Left renal pelvis (tissue), 4 donors: ENCODE data around the gene KCNIP4. TPM values are rescaled to one million over a fixed set of nuclear protein-coding genes. Genes with fewer than 3 reads are reported as not detected.
"Not testable (repeated sequence)": the region's sequence is repeated elsewhere in the genome, so short reads cannot be mapped to it uniquely, and the experiment has no call there.

Source experiments
- DNase-seq, 4 donors: peaks; one replicate each; pipeline ENCODE4 v3.0.0-alpha.2; 2013; ENCODE audit warnings: low read depth in 4 of 4, low spot score in 3 of 4
- polyA plus RNA-seq, 4 donors: library from polyadenylated mRNA; unstranded; fragments of 120-200 nt; gene quantifications; one replicate each; pipeline ENCODE4 v1.2.1, GENCODE V29; 2013; ENCODE audit not compliant: insufficient read length in 4 of 4

The KCNIP4 gene
- polyA plus RNA-seq, 4 donors = 12.1 to 21.9 (median 16.0) TPM

GRCh38 chr4:20816287-20816686 lies 1132.3 kb downstream of the KCNIP4 start:
- no peak for DNase-seq

GRCh38 chr4:20813700-20814099 lies 1134.9 kb downstream of the KCNIP4 start:
- DNase-seq = no peak

- no peak for DNase-seq
These were observed 1138.8 kb downstream of the KCNIP4 start for GRCh38 chr4:20809812-20810211.

DNA sequence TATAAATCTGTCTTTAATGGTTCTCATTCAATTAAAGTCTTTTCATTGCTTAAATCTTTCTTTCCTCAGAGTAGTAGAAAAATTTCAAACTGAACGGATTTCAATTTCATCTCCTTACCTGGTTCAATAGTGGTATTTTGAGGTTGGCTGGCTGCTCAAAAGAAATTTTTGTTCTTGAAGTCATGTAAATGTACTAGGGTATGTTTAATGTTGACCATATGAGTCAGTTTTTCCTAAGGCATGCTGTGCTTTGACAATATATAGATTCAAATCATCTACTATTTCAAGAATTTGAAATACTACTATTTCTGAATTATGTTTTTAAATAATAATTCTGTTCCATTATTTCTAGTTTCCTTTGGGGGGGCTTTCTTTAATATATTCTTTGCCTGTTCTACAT lies 1142.9 kb downstream of the KCNIP4 start:
- no peak for DNase-seq

DNA sequence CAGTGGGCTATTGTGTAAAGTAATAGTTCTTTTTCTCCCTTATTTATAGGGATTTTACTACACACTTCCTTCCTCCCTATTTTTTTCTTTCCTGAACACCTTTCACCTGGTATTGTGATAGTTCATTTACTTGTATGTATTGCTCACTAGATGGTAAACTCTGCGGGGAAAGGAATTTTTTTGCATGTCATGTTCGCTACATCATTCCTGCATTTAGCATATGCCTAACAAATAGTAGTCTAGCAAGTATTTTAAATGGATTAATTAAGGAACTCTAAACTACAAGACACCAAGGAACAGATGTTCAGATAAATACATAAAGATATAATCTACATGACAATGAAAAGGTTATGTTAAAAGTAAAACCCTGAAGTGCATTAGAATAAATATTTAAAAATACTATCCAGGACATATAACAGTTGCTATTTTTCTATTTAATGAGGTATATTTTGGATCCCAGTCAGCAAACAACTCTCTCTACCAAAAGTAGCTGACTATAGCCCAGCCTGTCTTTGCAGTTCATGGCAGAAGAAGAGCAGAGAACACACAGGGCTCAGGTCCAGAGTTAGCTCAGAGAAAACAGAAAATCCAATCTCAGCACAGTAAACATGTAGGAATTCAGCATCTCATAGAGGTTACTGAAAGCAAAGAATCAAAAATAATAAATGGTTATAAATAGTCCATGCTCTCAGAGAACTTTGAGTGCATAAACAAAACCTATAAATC lies 1160.5 kb downstream of the KCNIP4 start:
- no peak for DNase-seq

DNA sequence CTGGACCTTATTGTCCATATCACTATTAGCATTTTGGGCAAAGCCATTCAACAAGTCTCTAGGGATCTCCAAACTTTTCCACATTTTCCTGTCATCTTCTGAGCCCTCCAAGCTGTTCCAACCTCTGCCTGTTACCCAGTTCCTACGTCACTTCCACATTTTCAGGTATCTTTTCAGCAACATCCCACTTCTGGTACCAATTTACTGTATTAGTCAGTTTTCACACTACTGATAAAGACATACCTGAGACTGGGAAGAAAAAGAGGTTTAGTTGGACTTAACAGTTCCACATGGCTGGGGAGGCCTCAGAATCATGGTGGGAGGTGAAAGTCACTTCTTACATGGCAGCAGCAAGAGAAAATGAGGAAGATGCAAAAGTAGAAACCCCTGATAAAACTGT lies 1165.4 kb downstream of the KCNIP4 start:
- not testable (repeated sequence) for DNase-seq

- no peak for DNase-seq
These were observed 1169.7 kb downstream of the KCNIP4 start for GRCh38 chr4:20778896-20779295.

DNA sequence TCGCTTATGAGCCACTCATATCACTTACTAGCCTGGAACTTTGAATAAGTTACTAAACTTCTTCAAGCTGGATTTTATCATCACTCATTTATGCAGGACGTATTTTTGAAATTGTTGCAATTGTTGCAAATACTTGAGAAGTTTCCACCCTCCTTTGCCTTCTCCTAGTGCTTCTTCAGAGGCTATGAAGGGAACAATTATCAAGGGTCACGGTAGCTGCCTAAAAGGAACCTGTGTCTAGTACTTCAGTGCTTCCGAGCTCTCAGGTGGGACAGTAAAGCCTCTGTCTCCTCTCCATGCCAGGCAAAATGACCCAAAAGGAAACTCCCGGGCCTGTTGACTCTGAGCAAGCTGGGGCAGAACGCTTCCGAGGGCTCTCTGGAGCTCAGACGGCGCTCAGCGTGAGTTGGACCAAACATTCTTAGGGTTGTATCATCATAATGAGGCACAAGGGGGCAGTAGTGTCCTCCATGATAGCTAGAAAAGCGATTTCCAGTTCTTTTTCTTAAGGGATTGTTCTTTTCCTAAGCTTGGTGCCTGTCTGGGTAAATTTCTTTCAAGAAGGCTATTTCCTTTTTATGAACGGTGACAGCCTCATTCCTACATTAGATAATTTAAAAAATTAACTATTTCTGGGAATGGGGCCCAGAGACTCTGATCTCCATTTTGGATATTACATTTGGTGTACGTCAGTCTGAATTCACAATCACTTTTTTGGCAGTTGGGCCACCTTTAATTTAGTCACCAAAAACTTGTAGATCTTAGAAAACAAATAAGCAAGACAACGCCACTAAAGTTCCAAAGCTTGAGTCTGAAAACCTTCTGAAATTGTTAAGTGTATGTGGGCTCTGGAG lies 1175.2 kb downstream of the KCNIP4 start:
- DNase-seq = peak; percentile 35 to 54 (median 43)

DNA sequence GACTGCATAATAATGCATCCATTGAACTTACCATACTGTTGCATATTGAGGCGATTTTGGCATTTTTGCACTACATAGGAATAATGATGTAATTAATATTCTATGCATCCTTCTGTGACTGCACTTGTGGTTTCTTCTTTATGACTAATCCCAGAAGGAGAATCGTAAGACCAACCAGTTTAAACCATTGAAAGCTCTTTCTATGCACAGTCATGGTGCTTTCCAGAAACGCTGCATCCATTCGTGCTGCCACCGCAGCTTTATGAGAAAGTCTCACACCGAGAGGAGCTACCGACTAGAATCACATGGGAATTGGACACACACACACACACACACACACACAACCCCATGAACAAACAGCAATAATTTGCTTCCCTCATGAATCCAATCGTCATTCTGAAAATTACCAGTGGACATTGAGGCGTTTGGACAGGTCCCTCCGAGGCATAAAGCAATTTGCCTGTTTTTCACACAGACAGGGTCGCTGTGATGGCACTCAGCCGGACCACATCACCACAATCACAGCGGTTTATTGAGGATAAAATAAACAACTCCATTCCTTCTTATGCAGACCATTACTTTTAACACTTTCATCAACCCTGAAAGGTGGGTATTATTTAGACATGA lies 1184.1 kb downstream of the KCNIP4 start:
- no peak for DNase-seq

DNA sequence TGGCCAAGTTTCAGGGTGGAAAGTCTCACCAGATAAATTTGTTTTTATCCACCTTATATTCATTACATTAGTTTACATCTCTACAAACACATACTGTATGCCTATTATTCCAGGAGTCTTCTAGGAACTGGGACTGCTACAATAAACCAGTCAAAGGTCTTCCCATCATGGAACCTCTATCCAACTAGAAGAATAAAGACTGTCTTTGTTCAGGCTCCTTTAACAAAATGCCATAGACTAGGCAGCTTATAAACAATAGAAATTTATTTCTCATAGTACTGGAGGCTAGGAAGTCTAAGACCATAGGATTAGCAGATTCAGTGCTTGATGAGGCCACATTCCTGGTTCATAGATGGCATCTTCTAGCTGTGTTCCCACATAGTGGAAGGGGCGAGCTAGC lies 1186.7 kb downstream of the KCNIP4 start:
- DNase-seq = no peak

DNA sequence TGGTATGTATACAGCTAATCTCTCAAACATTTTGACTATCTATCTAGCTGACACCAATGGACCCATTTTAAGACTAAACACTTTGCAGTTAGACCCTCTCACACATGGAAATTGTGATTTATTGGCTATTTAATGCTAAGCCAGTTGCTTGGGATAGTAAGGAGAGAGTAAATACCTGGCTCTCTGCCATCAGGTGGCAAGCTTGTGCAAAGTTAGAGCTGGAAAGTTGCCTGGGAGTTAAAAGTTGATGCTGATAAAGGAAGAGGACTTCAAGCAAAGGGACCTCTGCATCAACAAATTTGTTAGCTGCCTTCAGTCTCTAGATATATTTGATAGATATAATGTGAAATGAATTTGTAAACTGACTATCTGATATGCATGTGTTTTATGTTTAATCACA lies 1187.2 kb downstream of the KCNIP4 start:
- DNase-seq = no peak

DNA sequence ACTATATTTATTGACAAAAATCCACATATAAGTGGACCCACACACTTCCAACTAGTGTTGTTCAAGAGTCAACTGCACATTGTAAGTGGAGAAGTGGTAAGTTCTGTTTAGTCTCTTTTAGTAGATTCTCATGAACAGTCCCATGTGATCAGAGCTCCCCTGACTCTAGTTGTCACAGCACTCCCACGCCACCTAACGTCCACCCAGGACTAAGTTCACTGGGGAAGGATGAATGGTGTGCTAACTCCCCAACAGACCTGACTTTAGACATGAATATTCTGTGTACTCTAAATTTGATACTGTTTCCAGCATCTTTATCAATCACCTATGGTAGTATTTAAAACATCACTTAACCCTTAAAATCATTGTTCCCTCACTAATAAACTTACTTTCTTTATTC lies 1188.5 kb downstream of the KCNIP4 start:
- DNase-seq = no peak

DNA sequence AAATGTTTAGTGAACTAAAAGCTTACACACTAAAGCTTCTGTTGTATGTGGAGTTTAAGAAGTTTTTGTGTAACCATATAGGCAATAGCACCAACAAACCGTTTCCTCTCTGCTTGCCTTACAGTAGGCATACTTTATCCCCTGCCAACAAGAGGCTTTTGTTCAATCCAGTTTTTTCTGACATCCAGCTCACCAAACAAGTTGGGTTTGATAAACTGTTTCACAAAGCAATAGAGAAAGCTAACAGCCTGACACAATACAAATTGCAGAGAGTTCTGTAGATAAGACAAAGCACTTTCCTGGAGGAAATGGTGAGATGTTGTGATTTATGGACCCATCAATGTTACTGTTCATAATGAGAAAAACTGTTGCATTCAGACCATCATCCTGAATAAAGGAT lies 1194.5 kb downstream of the KCNIP4 start:
- DNase-seq = no peak

DNA sequence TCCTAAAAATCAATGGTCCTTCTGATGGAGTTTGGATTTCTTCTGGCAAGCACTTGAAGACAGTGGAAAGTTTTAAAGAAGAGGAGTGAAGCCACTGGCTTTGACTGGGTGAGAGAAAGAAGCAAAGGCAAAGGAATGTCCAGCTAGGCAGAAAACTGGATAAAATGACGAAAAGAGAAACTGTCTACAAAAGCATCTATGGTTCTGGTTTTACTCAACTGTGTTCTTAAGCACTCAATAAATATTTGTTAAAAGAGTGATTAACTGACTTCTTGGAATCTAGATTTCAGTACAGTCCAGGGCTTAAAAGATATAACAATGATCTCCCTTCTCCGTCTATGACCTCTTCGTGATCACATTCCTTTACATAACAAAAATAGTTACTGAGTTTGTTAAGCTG lies 1195.9 kb downstream of the KCNIP4 start:
- DNase-seq = no peak

DNA sequence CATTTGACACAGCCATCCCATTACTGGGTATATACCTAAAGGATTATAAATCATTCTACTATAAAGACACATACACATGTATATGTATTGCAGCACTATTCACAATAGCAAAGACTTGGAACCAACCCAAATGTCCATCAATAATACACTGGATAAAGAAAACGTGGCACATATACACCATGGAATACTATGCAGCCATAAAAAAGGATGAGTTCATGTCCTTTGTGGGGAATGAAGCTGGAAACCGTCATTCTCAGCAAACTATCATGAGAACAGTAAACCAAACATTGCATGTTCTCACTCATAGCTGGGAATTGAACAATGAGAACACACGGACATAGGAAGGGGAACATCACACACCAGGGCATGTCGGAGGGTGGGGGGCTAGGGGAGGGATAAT lies 1202.6 kb downstream of the KCNIP4 start:
- not testable (repeated sequence) for DNase-seq

DNA sequence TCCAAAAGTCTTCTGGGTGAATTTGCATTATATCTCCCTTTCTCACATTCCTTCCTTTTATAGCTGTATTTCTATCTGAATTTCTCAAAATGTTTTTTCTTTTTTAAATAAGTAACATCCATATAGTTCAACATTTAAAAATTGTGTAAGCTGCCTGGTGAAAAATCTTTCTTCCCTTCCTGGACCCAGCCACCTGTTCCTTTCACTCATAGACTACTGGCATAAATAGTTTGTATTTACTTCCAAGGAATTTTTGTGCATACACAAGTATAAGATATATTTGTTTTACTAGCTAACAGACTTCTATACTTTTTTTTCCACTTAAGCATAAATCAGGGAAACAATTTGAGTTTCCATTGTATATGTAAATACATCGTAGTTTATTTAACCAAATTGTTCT lies 1212.6 kb downstream of the KCNIP4 start:
- DNase-seq = no peak

DNA sequence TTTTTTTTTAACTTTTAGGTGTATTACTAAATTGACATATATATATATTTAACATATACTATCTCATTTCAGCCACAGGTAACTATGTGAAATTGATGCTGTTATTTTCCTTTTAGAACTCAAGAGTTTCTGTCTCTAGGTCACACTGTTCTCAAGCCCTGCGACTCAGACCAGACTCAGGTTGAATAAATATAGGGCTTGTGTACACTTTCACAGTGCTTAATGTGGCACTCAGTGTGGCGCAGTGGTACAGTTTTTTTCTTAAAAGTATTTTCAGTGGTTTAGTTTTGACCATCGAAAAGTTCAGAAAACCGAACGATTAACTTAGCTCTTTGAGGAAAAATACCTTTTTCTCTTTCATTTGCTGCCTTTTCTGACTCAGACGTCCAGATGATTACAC lies 1223.7 kb downstream of the KCNIP4 start:
- no peak for DNase-seq

DNA sequence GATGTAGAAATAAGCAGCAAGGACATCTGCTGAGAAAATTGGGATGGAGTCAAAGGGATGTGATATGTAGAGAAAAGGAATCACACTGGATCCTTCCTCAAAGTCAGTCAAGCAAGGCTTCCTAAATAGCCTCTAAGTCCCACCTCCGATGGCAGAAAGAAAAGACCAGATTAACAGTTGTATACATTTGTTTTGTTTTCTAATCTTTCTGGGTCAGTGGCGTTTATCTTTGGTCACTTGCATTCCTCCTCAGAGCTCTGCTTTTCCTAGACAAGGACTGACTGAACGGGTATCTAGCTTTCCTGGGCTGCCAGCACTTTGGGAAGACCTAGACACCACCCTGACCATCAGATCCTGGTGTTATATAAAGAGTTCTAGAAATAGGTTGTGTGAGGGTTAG lies 1225.1 kb downstream of the KCNIP4 start:
- no peak for DNase-seq

GRCh38 chr4:20723019-20723418 lies 1225.6 kb downstream of the KCNIP4 start:
- DNase-seq = no peak

DNA sequence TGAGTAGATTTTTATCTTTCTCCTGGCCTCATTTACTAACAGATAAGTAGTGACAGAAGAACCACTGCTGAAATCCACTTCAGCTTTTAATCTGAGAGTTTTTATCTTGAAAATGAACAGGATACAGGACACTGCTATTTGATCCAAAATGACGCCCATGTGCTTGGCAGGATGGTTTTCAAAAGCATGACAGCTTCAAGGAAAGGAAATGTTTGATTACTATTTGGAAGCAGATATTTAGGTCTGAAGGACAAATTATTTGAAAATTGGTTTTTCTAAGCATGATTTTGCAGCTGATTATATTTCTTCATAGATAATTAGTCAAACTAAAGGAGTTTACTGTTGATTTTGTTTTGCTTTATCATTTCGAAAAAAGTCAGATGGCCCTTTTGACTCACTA lies 1237.2 kb downstream of the KCNIP4 start:
- no peak for DNase-seq

DNA sequence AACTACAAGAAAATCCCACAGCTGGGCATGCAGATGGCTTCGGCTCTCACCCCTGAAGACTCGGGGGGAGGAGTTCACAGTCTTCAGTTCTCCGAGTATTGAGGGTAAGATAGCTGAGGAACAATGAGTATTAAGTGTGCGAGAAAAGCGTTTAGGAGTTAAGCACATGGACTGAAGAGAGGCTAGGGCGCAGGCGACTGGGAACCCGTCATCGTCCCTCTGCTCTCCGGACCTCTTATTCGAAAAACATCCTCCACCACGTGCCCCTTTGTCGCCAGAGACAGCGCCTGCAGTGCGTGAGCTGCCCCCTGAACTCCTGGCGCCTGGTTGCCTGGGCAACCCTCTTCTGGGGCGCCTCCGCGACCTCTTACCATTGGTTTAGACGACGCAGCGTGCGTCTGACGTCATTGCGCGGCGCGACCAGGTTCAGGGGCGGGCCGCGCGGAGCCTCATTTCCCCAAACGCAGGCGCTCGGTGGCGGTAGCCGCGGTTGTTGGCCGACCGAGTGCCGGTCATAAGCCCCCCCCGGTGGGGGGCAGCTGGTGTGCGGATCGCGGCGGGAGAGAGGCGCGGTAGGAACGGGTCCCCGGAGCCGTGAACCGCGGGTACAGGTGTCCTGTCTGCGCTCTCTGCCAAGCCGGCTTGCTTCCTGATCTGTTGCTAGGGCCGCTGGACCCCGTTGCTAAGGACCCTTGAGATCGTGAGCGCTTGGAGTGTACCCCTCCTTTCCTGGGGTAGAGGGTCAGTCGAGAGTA lies 1248.4 kb downstream of the KCNIP4 start, which contains the start of gene PACRGL:
Gene PACRGL, plus strand, starts transcription at position 452 of the 755 bp plus-strand sequence. CDS start 4,024 bp downstream, outside the sequence.
- DNase-seq = peak; percentile 87 to 92 (median 88)
